ENCODE measurements around the gene NPW. TPM values are rescaled to one million over a fixed set of nuclear protein-coding genes. Genes with fewer than 3 reads are reported as not detected.

Gene NPW
- total and polyA plus RNA-seq, 11 donors = 0.19 to 0.69 TPM; not detected in 9

- DNase-seq (peak in 3 of 5 donors; percentile 21 to 33 (median 28)), ATAC-seq (no peak)
- H3K4me3 ChIP-seq = peak overlapping the region; percentile 39 to 91 (median 60)
- no peaks in the 10 kb centered on the region for H3K27me3 ChIP-seq
- no peak for TF ChIP-seq POLR2A (IDR thresholded peaks at IDR 0.05)
- TF ChIP-seq CTCF (IDR thresholded peaks at IDR 0.05) = no peak
- H3K36me3 ChIP-seq = peaks cover 2 to 72% (median 33%) of the 10 kb centered on the region in 9 donors
- 45 to 67% (median 58%) methylated on average over 8 to 17 of the region's 17 CpGs for WGBS, 4 donors
- H3K27ac ChIP-seq = peak overlapping the region; percentile 79 to 97 (median 94)
- peaks cover 3 to 91% (median 66%) of the 10 kb centered on the region in 12 donors for H3K4me1 ChIP-seq
- no peaks in the 10 kb centered on the region for H3K9me3 ChIP-seq
- intact Hi-C loops (cut with DNase I) = no loop called here
Observed at GRCh38 chr16:2034696-2035430, 15.3 kb downstream of the NPW start.

GRCh38 chr16:2035431-2036199 lies 16.0 kb downstream of the NPW start:
- H3K27ac ChIP-seq = peak overlapping the region; percentile 79 to 97 (median 94)
- H3K4me1 ChIP-seq = peaks cover 3 to 92% (median 70%) of the 10 kb centered on the region in 12 donors
- peaks cover 2 to 67% (median 33%) of the 10 kb centered on the region in 9 donors for H3K36me3 ChIP-seq
- H3K27me3 ChIP-seq = no peaks in the 10 kb centered on the region
- DNase-seq (peak; percentile 44 to 81 (median 71)), ATAC-seq (peak in 1 of 4 donors; percentile 5)
- H3K9me3 ChIP-seq = no peaks in the 10 kb centered on the region
- H3K4me3 ChIP-seq = peak overlapping the region; percentile 39 to 91 (median 60)
- no peak for TF ChIP-seq POLR2A (IDR thresholded peaks at IDR 0.05)
- no peak for TF ChIP-seq CTCF (IDR thresholded peaks at IDR 0.05)
- intact Hi-C loops (cut with DNase I) = no loop called here
- 35 to 52% (median 43%) methylated on average over 20 to 34 of the region's 34 CpGs for WGBS, 4 donors

GRCh38 chr16:2036200-2036966 lies 16.8 kb downstream of the NPW start:
- ATAC-seq (no peak), DNase-seq (peak in 1 of 5 donors; percentile 18)
- H3K27ac ChIP-seq = peak overlapping the region; percentile 79 to 97 (median 94)
- intact Hi-C loops (cut with DNase I) = no loop called here
- TF ChIP-seq CTCF (IDR thresholded peaks at IDR 0.05) (no peak), POLR2A (IDR thresholded peaks at IDR 0.05) (no peak)
- H3K4me3 ChIP-seq = peak overlapping the region; percentile 39 to 91 (median 60)
- H3K36me3 ChIP-seq = peaks cover 2 to 62% (median 31%) of the 10 kb centered on the region in 9 donors
- no peaks in the 10 kb centered on the region for H3K9me3 ChIP-seq
- H3K4me1 ChIP-seq = peaks cover 3 to 96% (median 78%) of the 10 kb centered on the region in 12 donors
- no peaks in the 10 kb centered on the region for H3K27me3 ChIP-seq
- WGBS, 4 donors = 63 to 82% (median 80%) methylated on average over 39 to 47 of the region's 47 CpGs

Measured in heart left ventricle (tissue), 16 donors.